Tibial artery (tissue), 4 donors: ENCODE results near the gene PPARG.

ENCODE experiments used
- DNase-seq, 2 donors: peaks; one replicate each; pipeline ENCODE4 v3.0.0-alpha.2; 2019
- H3K27ac ChIP-seq, 2 donors: fragments of 200-600 bp; sonication (generic) in 1 of 2; 1 replicate in 1 of 2; 2 replicates in 1 of 2; pipeline ENCODE4 v1.5.1; 2018 to 2019; ENCODE audit warnings: mild to moderate bottlenecking in 1 of 2
- H3K27me3 ChIP-seq, 2 donors: fragments of 200-600 bp; sonication (generic) in 1 of 2; one replicate each; pipeline versions ENCODE4 v1.5.1 to v1.6.0; 2016 to 2019
- H3K36me3 ChIP-seq, 3 donors: fragments of 200-600 bp; sonication (generic) in 2 of 3; one replicate each; pipeline ENCODE4 v1.5.1; 2016 to 2019; ENCODE audit warnings: mild to moderate bottlenecking in 2 of 3
- H3K4me1 ChIP-seq, 4 donors: fragments of 200-600 bp; sonication (generic) in 2 of 4; 1 replicate in 3 of 4; 2 replicates in 1 of 4; pipeline ENCODE4 v1.5.1; 2016 to 2019
- H3K4me3 ChIP-seq, 2 donors: fragments of 200-600 bp; sonication (generic) in 1 of 2; 1 replicate in 1 of 2; 2 replicates in 1 of 2; pipeline ENCODE4 v1.5.1; 2018 to 2019; ENCODE audit warnings: mild to moderate bottlenecking in 2 of 2
- H3K9me3 ChIP-seq, 3 donors: fragments of 200-600 bp; sonication (generic) in 1 of 3; one replicate each; pipeline ENCODE4 v1.5.1; 2016 to 2019
- CTCF ChIP-seq, 2 experiments: fragments of 200-600 bp in 1 of 2; fragments of 450-650 bp in 1 of 2; IDR thresholded peaks; one replicate each; pipeline ENCODE4 v1.5.1; 2017 to 2019; ENCODE audit warnings: antibody characterized with exemption in 2 of 2, mild to moderate bottlenecking in 1 of 2, moderate library complexity in 1 of 2
- intact Hi-C: fragments of 100-400 bp; cut with DNase I; formaldehyde crosslinking; loops from one replicate; pipeline ENCODE4 v1.15.0; 2023; ENCODE audit warnings: low total_unique reads

Gene PPARG

DNA sequence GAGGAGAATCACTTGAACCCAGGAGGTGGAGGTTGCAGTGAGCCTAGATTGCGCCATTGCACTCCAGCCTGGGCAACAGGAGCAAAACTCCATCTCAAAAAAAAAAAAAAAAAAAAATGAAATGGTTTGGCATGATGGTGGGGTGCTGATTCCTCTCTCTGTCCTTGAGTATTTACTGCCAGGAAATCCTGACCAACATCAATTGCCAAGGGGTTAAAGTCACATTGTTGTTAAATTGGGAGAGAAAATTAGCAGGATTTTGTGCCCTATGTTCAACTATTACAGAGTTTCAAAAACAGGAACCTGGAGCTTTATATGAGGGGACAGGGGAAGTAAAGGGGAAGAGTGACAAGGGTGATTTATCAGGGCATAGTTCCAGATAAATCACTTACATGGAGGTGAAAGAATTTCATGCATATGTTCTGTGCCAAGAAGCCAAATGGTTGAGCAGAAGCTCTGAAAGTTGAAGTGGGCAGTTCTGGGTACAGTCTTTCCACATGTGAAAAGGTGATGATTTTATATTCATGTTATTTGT, 124.9 kb downstream of the PPARG start:
- no peaks in the 10 kb centered on the region for H3K9me3 ChIP-seq
- no peak for TF ChIP-seq CTCF (IDR thresholded peaks at IDR 0.05)
- H3K36me3 ChIP-seq = no peaks in the 10 kb centered on the region
- no peak overlapping the region for H3K4me3 ChIP-seq
- intact Hi-C loops = no loop called here
- no peak overlapping the region for H3K27ac ChIP-seq
- peaks cover 0 to 4% of the 10 kb centered on the region in 2 donors for H3K27me3 ChIP-seq
- H3K4me1 ChIP-seq = no peaks in the 10 kb centered on the region
- no peak for DNase-seq

GRCh38 chr3:12415014-12415680, 126.3 kb downstream of the PPARG start:
- DNase-seq = no peak
- no peak overlapping the region for H3K4me3 ChIP-seq
- H3K4me1 ChIP-seq = no peaks in the 10 kb centered on the region
- intact Hi-C loops = no loop called here
- H3K36me3 ChIP-seq = no peaks in the 10 kb centered on the region
- no peak overlapping the region for H3K27ac ChIP-seq
- H3K27me3 ChIP-seq = peaks cover 0 to 2% of the 10 kb centered on the region in 2 donors
- no peak for TF ChIP-seq CTCF (IDR thresholded peaks at IDR 0.05)
- no peaks in the 10 kb centered on the region for H3K9me3 ChIP-seq

- Histone ChIP-seq H3K27me3 (no peaks in the 10 kb centered on the region), H3K4me3 (no peak overlapping the region), H3K27ac (no peak overlapping the region), H3K4me1 (peaks cover 0 to 6% (median 0%) of the 10 kb centered on the region in 4 donors), H3K9me3 (no peaks in the 10 kb centered on the region), H3K36me3 (no peaks in the 10 kb centered on the region)
- intact Hi-C loops = no loop called here
- DNase-seq = no peak
- no peak for TF ChIP-seq CTCF (IDR thresholded peaks at IDR 0.05)
Observed at GRCh38 chr3:12416731-12417130, 127.9 kb downstream of the PPARG start.

DNA sequence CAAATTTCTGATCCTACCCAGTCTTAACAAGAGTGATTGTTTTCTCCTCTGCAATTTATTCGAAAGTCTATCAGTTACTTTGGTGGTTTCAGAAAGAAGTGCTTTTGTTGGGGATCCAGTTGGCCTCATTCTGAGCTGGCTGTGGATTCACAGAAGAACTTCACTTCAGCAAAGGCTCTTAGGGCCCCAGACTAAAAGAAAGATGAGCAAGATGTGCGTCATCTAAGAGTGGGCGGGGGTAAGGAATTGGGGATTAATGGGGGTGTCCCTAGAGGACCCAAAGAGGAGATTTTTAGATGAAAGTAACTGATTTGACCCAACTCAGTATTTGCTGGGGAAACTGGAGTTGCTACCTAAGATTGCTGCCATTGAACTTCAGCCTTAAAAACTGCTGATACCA, 131.5 kb downstream of the PPARG start:
- intact Hi-C loops = no loop called here
- Histone ChIP-seq H3K27me3 (peaks cover 0 to 2% of the 10 kb centered on the region in 2 donors), H3K36me3 (no peaks in the 10 kb centered on the region), H3K27ac (no peak overlapping the region), H3K9me3 (no peaks in the 10 kb centered on the region), H3K4me1 (peaks cover 0 to 6% (median 2%) of the 10 kb centered on the region in 4 donors), H3K4me3 (no peak overlapping the region)
- DNase-seq = no peak
- TF ChIP-seq CTCF (IDR thresholded peaks at IDR 0.05) = no peak

- Histone ChIP-seq H3K4me3 (no peak overlapping the region), H3K27ac (no peak overlapping the region), H3K27me3 (peaks cover 0 to 2% of the 10 kb centered on the region in 2 donors), H3K4me1 (peaks cover 0 to 6% (median 2%) of the 10 kb centered on the region in 4 donors), H3K36me3 (no peaks in the 10 kb centered on the region), H3K9me3 (no peaks in the 10 kb centered on the region)
- intact Hi-C loops = no loop called here
- TF ChIP-seq CTCF (IDR thresholded peaks at IDR 0.05) = no peak
- no peak for DNase-seq
Observed at GRCh38 chr3:12421132-12421531, 132.3 kb downstream of the PPARG start.
